Measurements from ENCODE around the gene PAGE3. TPM values are rescaled to one million over a fixed set of nuclear protein-coding genes. Genes with fewer than 3 reads are reported as not detected.

The PAGE3 gene
- total and polyA plus RNA-seq, 2 of the 4 experiments (the other 2 are of a cell fraction), result not detected

DNA sequence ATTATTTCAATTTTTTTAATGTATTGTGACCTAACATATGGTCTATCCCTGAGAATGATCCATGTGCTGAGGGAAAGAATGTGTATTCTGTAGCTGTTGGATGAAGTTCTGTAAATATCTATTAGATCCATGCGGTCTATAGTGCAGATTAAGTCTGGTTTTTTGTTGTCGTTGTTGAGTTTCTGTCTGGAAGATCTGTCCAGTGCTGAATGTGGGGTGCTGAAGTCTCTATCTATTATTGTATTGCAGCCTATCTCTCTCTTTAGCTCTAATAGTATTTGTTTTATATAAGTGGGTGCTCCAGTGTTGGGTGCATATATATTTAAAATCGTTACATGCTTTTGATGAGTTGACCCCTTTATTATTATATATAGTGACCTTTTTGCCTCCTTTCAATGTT lies 26.2 kb upstream of the PAGE3 start:
- no peak overlapping the region for H2BK5ac ChIP-seq (ENCODE audit: low read depth, low read length, poor library complexity, severe bottlenecking)
- no peak overlapping the region for H2BK15ac ChIP-seq (ENCODE audit: low read depth, low read length)
- no peak overlapping the region for H2AK9ac ChIP-seq (replicated peaks; ENCODE audit: low read depth, low read length, poor library complexity)
- H4K8ac ChIP-seq (ENCODE audit: low read depth in 2 of 2, low read length in 2 of 2), result no peak overlapping the region
- intact Hi-C loops (cut with micrococcal nuclease), result no loop called here
- H3K9ac ChIP-seq (ENCODE audit: low read depth, low read length), result no peak overlapping the region
- no peak overlapping the region for H3K56ac ChIP-seq (ENCODE audit: extremely low read depth, insufficient read depth, low read length)
- no peaks in the 10 kb centered on the region for H3K9me1 ChIP-seq (ENCODE audit: insufficient read depth, low read length)
- no peaks in the 10 kb centered on the region for H3K79me1 ChIP-seq (ENCODE audit: low read depth in 1 of 2, low read length in 2 of 2)
- ChIA-PET CTCF (no interaction called here), POLR2A (ENCODE audit: unreplicated experiment) (no interaction called here)
- H3K23ac ChIP-seq (ENCODE audit: low read depth, low read length), result no peak overlapping the region
- H2BK20ac ChIP-seq (ENCODE audit: low read depth, low read length), result no peak overlapping the region
- H2AFZ ChIP-seq (replicated peaks; ENCODE audit: low read length, poor library complexity), result no peak overlapping the region
- no peak overlapping the region for H3K27ac ChIP-seq (ENCODE audit: insufficient read depth, low read length)
- no peak overlapping the region for H3K14ac ChIP-seq (replicated peaks; ENCODE audit: low read depth, low read length)
- dilution Hi-C loops (cut with HindIII; ENCODE audit: low sequenced_read_pairs, unreplicated experiment), result no loop called here
- no peak overlapping the region for H4K5ac ChIP-seq (ENCODE audit: low read depth, low read length)
- no peak overlapping the region for H3K18ac ChIP-seq (ENCODE audit: low read depth, low read length)
- no peak overlapping the region for H4K91ac ChIP-seq (ENCODE audit: insufficient read depth, low read depth, low read length)
- H3K9me3 ChIP-seq (ENCODE audit: control insufficient read depth, insufficient read depth, low read length), result no peaks in the 10 kb centered on the region
- in situ Hi-C loops (cut with MboI; ENCODE audit: low sequenced_read_pairs), result no loop called here
- no peak for DNase-seq
- H3K36me3 ChIP-seq (ENCODE audit: control insufficient read depth, insufficient read depth, low read length), result no peaks in the 10 kb centered on the region
- H3K4me1 ChIP-seq (ENCODE audit: control insufficient read depth, insufficient read depth, low read length), result no peaks in the 10 kb centered on the region
- WGBS, 2 experiments (ENCODE audit: extremely low coverage in 2 of 2, insufficient read length in 1 of 2), result no CpG with 5 or more reads among the region's 3 CpGs
- H3K27me3 ChIP-seq (ENCODE audit: control insufficient read depth, insufficient read depth, low read length), result no peaks in the 10 kb centered on the region
- H3K4me3 ChIP-seq (ENCODE audit: insufficient read depth, low read depth, low read length), result no peak overlapping the region
- TF ChIP-seq FOS (IDR thresholded peaks at IDR 0.05; ENCODE audit: low read depth, low read length) (no peak), RAD21 (IDR thresholded peaks at IDR 0.05; ENCODE audit: low read length) (no peak), SMC3 (IDR thresholded peaks at IDR 0.05; ENCODE audit: low read depth, low read length) (no peak), POLR2A (IDR thresholded peaks at IDR 0.05; ENCODE audit: low read depth, low read length) (no peak), MAFK (IDR thresholded peaks at IDR 0.05; ENCODE audit: low read depth, low read length) (no peak), MXI1 (IDR thresholded peaks at IDR 0.05; ENCODE audit: borderline replicate concordance, low read depth, low read length) (no peak), RCOR1 (IDR thresholded peaks at IDR 0.05; ENCODE audit: insufficient replicate concordance, low read length) (no peak), BHLHE40 (IDR thresholded peaks at IDR 0.05; ENCODE audit: low read depth, low read length) (no peak), CEBPB (IDR thresholded peaks at IDR 0.05; ENCODE audit: low read depth, low read length) (no peak), CHD1 (IDR thresholded peaks at IDR 0.05; ENCODE audit: low read depth, low read length) (no peak), MAZ (IDR thresholded peaks at IDR 0.05; ENCODE audit: borderline replicate concordance, low read depth, low read length) (no peak), RFX5 (IDR thresholded peaks at IDR 0.05; ENCODE audit: low read depth, low read length) (no peak), NFE2L2 (IDR thresholded peaks at IDR 0.05; ENCODE audit: low read depth, low read length) (no peak)
- TF ChIP-seq, protein P1, sequence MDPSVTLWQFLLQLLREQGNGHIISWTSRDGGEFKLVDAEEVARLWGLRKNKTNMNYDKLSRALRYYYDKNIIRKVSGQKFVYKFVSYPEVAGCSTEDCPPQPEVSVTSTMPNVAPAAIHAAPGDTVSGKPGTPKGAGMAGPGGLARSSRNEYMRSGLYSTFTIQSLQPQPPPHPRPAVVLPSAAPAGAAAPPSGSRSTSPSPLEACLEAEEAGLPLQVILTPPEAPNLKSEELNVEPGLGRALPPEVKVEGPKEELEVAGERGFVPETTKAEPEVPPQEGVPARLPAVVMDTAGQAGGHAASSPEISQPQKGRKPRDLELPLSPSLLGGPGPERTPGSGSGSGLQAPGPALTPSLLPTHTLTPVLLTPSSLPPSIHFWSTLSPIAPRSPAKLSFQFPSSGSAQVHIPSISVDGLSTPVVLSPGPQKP (IDR thresholded peaks at IDR 0.05; ENCODE audit: borderline replicate concordance, low read depth, low read length), result no peak
- TF ChIP-seq, protein P2, sequence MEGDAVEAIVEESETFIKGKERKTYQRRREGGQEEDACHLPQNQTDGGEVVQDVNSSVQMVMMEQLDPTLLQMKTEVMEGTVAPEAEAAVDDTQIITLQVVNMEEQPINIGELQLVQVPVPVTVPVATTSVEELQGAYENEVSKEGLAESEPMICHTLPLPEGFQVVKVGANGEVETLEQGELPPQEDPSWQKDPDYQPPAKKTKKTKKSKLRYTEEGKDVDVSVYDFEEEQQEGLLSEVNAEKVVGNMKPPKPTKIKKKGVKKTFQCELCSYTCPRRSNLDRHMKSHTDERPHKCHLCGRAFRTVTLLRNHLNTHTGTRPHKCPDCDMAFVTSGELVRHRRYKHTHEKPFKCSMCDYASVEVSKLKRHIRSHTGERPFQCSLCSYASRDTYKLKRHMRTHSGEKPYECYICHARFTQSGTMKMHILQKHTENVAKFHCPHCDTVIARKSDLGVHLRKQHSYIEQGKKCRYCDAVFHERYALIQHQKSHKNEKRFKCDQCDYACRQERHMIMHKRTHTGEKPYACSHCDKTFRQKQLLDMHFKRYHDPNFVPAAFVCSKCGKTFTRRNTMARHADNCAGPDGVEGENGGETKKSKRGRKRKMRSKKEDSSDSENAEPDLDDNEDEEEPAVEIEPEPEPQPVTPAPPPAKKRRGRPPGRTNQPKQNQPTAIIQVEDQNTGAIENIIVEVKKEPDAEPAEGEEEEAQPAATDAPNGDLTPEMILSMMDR (conservative IDR thresholded peaks at IDR 0.05; ENCODE audit: low read depth, low read length), result no peak
- no peak overlapping the region for H3K4me2 ChIP-seq (ENCODE audit: low read depth, low read length)
- no peak overlapping the region for H2BK120ac ChIP-seq (ENCODE audit: low read depth, low read length)
- ATAC-seq (ENCODE audit: low read depth), result no peak
- no peak overlapping the region for H2AK5ac ChIP-seq (ENCODE audit: low read depth, low read length)
- no peaks in the 10 kb centered on the region for H4K20me1 ChIP-seq (ENCODE audit: insufficient read depth, low read length)
- H3K4ac ChIP-seq (ENCODE audit: low read depth, low read length), result no peak overlapping the region
- no TSS peak for BruUV-seq (replicated peaks)
